K562 (cell line): ENCODE data around the gene MAGEB6B. TPM values are rescaled to one million over a fixed set of nuclear protein-coding genes. Genes with fewer than 3 reads are reported as not detected.

ENCODE experiments used
- polyA plus RNA-seq, 8 experiments: library from polyadenylated mRNA; depleted of rRNA in 4 of 8; stranded (reverse) in 5 of 8; unstranded in 3 of 8; fragments of >200 nt; fragmentation: Nextera tagmentation in 2 of 8; fragmentation: Illumina TruSeq in 1 of 8; extraction: Ambion mirVana in 2 of 8; extraction: Trizol in 1 of 8; gene quantifications; 2 replicates each; pipeline versions ENCODE4 v1.2.1 to v1.2.3, GENCODE V29; 2011 to 2014; ENCODE audit warnings: inconsistent platforms in 1 of 8, missing spikeins in 1 of 8
- total RNA-seq, 7 experiments: library from RNA; depleted of rRNA in 6 of 7; stranded (reverse); fragments of >200 nt in 6 of 7; fragmentation: Illumina TruSeq in 2 of 7; extraction: Trizol in 2 of 7; gene quantifications; 2 replicates each; pipeline versions ENCODE4 v1.2.1 to v1.2.3, GENCODE V29; 2011 to 2021; ENCODE audit warnings: low replicate concordance in 1 of 7

MAGEB6B gene
- total and polyA plus RNA-seq, 9 of the 15 experiments (the other 6 are each of a cell fraction or from before 2014, with no cell fraction given) = not detected

Other genes with a start within 250 kb of the MAGEB6B start
- gene MAGEB18, start 22.3 kb upstream of the MAGEB6B start, total RNA-seq (2014; rRNA removed) = not detected in 2 replicates
- gene MAGEB18, start 22.3 kb upstream of the MAGEB6B start, total RNA-seq (2014; rRNA removed; fragmentation: Illumina TruSeq; extraction: Trizol) = not detected in 2 replicates
- gene MAGEB18, start 22.3 kb upstream of the MAGEB6B start, total RNA-seq (2015; rRNA removed; fragmentation: Illumina TruSeq; extraction: Trizol) = not detected in 2 replicates
- not detected in 2 replicates for gene MAGEB18, start 22.3 kb upstream of the MAGEB6B start, total RNA-seq (2021)
- gene MAGEB18, start 22.3 kb upstream of the MAGEB6B start, polyA plus RNA-seq (2011; rRNA removed) = not detected in 2 replicates
- not detected in 2 replicates for gene MAGEB18, start 22.3 kb upstream of the MAGEB6B start, polyA plus RNA-seq (2014; fragmentation: Illumina TruSeq; extraction: Trizol)
- not detected for gene MAGEB18, start 22.3 kb upstream of the MAGEB6B start, polyA plus RNA-seq (2014; fragmentation: Nextera tagmentation; extraction: Ambion mirVana)
- not detected in 2 replicates for gene MAGEB18, start 22.3 kb upstream of the MAGEB6B start, polyA plus RNA-seq (2014; rRNA removed)
- gene MAGEB6, start 31.8 kb downstream of the MAGEB6B start, total RNA-seq (2014; rRNA removed) = 0.14 TPM in 1 of 2 replicates, not detected in the other
- gene MAGEB6, start 31.8 kb downstream of the MAGEB6B start, total RNA-seq (2014; rRNA removed; fragmentation: Illumina TruSeq; extraction: Trizol) = 0.13 and 0.18 TPM in 2 replicates
- gene MAGEB6, start 31.8 kb downstream of the MAGEB6B start, total RNA-seq (2015; rRNA removed; fragmentation: Illumina TruSeq; extraction: Trizol) = 0.11 TPM in 2 replicates
- 0.11 TPM in 1 of 2 replicates, not detected in the other for gene MAGEB6, start 31.8 kb downstream of the MAGEB6B start, total RNA-seq (2021)
- gene MAGEB6, start 31.8 kb downstream of the MAGEB6B start, polyA plus RNA-seq (2011; rRNA removed) = 0.04 and 0.11 TPM in 2 replicates
- gene MAGEB6, start 31.8 kb downstream of the MAGEB6B start, polyA plus RNA-seq (2014; fragmentation: Illumina TruSeq; extraction: Trizol) = 0.19 TPM in 1 of 2 replicates, not detected in the other
- gene MAGEB6, start 31.8 kb downstream of the MAGEB6B start, polyA plus RNA-seq (2014; fragmentation: Nextera tagmentation; extraction: Ambion mirVana) = under 1 TPM; 0.07 TPM
- gene MAGEB6, start 31.8 kb downstream of the MAGEB6B start, polyA plus RNA-seq (2014; rRNA removed) = 0.15 TPM in 1 of 2 replicates, not detected in the other
- gene MAGEB5, start 55.6 kb downstream of the MAGEB6B start, total RNA-seq (2014; rRNA removed) = not detected in 2 replicates
- not detected in 2 replicates for gene MAGEB5, start 55.6 kb downstream of the MAGEB6B start, total RNA-seq (2014; rRNA removed; fragmentation: Illumina TruSeq; extraction: Trizol)
- gene MAGEB5, start 55.6 kb downstream of the MAGEB6B start, total RNA-seq (2015; rRNA removed; fragmentation: Illumina TruSeq; extraction: Trizol) = not detected in 2 replicates
- not detected in 2 replicates for gene MAGEB5, start 55.6 kb downstream of the MAGEB6B start, total RNA-seq (2021)
- not detected in 2 replicates for gene MAGEB5, start 55.6 kb downstream of the MAGEB6B start, polyA plus RNA-seq (2011; rRNA removed)
- not detected in 2 replicates for gene MAGEB5, start 55.6 kb downstream of the MAGEB6B start, polyA plus RNA-seq (2014; fragmentation: Illumina TruSeq; extraction: Trizol)
- not detected for gene MAGEB5, start 55.6 kb downstream of the MAGEB6B start, polyA plus RNA-seq (2014; fragmentation: Nextera tagmentation; extraction: Ambion mirVana)
- not detected in 2 replicates for gene MAGEB5, start 55.6 kb downstream of the MAGEB6B start, polyA plus RNA-seq (2014; rRNA removed)